OCI-M2 (cell line): ENCODE data around the gene CACNG7.

ENCODE experiments used
- DNase-seq: peaks from one replicate; lab custom pipeline; 2025; ENCODE audit not compliant: unreplicated experiment; lab: John Stamatoyannopoulos, UW

The CACNG7 gene

DNA sequence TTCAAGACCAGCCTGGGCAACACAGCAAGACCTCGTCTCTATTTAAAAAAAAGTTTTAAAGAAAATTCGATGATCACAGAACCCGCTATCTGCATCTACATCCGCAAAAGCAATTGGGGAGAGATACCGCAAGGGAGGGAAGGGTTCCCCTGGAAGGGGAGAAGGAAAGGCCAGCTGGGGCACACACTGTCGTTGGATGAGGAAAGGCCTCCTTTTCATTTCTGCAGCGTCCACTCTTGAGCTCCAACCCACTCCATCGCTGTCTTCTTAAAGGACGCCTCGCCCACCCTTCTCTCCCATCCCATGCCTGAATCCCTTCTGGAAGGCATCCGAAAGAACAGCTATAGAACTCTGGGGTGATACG is 30.3 kb upstream of the CACNG7 start:
- no peak for DNase-seq

DNA sequence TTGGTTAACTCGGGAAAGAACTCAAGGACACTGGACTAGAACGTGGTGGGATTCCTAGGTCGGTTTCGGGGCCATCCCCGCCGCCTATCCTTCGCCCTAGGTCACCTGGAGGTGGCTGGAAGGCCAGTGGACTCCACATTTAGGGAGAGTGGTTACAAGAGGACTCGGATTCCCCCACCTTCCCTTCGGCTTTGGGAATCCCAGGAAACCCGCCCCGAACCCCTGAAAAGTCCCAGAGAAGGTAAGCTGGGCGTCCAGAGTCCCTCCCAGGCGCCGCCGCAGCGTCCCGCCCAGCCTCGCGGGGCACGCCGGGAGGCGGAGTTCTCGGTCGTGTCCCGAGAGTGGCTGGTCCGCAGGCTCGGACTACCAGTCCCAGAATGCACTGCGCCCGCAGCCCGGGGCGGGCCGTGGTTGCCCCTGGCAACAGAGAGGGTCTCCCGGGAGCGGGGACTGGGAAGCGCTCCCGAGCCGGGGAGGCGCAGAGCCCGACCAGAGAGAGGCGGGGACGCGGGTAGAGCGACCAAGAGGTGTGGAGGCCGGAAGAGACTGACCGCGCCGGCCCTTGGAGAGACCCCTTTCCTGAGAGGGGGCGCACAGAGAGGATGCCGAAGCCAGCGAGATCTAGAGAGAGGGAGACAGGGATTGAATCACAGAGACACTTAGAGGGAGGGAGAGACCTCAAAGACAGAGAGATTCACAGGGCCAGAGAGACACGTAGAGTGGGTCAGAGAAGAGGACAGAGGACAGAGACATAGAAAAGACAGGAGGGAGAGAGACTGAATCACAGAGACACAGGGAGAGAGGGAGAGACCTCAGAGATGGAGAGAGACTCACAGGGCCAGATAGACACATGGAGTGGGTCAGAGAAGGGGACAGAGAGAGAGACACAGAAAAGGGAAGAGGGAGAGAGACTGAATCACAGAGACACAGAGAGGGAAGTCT is 29.7 kb upstream of the CACNG7 start:
- DNase-seq = peak; percentile 86

DNA sequence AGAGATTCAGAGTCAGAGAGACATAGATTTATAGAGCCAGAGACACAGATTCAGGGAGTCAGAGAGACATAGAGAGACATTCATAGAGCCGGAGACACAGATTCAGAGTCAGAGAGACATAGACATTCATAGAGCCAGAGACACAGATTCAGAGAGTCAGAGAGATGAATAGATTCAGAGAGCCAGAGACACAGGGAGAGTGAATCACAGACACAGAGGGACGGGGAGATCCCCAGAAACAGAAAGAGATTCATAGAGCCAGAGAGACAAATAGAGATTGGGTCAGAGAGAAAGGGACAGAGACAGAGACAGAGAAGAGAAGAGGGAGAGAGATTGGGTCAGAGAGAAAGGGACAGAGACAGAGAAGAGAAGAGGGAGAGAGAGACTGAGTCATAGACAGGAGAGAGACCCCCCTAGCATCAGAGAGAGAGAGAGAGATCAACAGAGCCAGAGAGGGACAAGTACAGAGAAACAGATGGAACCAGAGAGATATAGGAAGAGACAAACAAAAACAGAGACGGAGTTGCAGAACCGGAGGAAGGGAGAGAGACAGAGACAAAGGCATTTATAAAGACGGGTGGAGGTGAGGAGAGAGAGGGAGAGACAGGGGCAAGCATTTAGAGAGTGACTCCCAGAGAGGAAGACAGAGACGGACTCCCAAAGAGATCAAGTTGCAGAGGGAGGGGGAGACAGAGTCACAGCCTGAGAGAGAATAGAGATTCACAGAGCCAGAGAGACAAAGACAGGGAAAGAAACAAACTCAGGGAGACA is 28.2 kb upstream of the CACNG7 start:
- DNase-seq = no peak

DNA sequence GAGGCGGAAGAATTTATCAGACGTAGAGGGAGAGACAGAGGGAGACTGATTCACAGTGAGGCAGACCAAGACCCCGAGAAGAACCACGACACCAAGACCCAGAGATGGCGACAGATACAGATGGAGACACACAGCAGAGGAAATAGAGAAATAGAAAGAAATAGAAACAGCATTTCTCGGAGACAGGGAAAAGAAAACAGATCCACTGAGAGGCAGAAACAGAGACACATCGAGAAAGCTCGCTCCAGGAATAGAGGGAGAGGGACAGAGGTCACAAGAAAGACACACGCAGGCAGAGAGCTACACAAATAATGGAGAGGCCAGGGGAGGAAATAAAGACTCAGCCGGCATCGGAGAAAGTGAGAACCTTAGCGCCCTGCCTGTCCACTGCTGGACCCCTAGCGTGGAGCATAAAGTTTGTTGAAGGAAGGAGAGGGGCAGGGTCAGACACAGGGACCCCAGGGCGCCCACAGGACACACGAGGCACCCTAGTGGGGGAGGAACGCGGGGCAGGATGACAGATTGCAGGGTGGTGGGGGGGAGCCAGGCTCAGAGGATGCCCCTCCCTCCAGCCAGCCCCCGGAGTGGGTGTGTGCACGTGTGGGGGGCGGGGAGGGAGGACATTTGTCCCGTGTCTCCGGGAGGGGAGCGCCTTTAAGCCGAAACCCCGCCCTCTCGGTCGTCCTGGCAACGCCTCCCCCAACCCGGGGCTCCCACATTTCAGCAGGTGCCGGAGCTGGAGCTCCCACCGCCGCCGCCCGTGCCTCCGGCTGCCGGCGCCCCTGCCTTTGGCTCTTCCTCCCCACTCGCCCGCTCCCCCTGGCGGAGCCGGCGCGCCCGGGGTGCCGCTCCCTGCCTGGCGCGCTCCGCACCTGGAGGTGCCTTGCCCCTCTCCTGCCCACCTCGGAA is 27.3 kb upstream of the CACNG7 start, which contains the start of gene PRKCG:
TSS of gene PRKCG (plus strand) at position 716 of the 909 bp plus-strand sequence. CDS start 298 bp downstream, outside the sequence.
- no peak for DNase-seq

DNA sequence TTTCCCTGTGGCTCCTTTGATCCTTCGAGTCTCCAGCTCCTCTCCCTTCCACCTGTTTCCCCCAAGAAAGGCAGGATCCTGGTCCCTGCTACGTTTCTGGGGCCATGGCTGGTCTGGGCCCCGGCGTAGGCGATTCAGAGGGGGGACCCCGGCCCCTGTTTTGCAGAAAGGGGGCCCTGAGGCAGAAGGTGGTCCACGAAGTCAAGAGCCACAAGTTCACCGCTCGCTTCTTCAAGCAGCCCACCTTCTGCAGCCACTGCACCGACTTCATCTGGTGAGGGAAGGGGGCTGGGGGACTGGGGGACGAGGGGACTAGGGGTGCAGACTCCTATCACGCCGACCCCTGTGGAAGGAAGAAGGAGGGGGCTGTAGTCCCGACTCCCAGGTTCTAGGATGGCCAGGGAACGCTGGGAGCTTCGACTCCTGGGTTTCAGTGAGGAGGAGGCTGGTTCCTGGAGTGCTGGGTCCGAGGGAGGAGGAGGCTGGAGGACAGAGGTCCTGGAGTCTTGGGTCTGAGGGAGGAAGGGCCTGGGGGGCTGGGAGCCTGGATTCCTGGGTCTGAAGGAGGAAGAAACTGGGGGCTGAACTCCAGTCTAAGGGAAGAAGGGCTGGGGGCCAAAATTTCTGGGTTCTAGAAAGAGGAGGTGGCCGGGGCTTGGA is 26.6 kb upstream of the CACNG7 start:
- no peak for DNase-seq

DNA sequence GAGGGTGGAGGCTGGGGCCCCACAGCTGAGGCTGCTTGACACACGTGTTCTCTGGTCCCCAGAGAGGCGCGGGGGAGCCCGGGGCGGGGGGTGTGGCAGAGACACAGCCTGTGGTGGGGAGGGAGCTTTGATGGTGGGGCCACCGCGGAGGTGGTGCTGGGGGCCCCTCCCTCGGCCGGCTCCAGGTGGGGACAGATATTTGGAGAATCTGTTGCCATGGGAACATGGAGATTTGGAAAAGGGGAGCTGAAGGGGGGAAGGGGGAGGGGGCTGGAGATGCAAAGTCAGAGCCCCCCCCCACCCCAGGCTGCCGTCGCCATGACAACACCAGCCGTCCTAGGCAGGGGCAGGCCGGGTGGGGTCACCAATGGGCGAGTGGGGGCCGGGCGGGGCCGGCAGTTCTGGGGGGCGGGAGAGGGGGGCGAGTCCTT is 25.8 kb upstream of the CACNG7 start:
- DNase-seq = no peak

DNA sequence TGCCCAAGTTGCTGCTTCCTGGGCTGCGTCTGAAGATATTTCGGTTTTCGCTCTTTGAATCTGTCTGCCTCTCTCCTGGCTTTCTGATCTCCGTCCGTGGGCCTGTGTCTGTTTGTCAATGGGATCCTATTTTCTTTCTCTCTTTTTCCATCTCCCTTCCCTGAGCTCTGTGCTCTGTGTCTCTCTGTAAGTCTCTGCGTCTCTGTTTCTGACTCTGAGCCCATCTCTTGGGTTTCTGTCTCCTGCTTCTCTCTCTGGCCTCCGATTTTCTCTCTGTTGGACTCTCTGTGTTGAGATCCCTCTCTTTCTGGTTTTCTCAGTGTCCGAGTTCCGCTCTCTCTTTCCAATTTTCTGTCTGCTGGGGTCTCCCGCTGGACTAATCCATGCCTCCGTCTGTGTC is 25.3 kb upstream of the CACNG7 start:
- DNase-seq = no peak

DNA sequence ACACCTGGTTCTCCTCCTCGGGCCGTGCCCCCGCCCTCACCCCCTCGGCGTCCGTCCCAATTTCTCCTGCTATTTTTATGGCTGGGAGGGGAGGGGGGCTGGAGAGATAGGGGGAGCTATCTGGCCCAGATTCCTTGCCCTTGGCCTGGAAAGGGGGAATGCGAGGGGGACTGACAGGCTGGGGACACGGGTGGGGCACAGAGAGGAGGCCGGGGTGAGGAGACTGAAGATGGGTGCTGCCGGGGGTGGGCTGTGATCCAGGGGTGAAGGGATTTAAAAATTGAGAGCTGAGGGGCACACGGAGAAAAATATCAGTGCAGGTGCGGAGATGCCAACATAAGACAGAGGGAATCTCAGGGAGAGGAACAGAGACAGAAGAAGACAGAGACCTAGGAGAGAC is 24.8 kb upstream of the CACNG7 start:
- DNase-seq = no peak

DNA sequence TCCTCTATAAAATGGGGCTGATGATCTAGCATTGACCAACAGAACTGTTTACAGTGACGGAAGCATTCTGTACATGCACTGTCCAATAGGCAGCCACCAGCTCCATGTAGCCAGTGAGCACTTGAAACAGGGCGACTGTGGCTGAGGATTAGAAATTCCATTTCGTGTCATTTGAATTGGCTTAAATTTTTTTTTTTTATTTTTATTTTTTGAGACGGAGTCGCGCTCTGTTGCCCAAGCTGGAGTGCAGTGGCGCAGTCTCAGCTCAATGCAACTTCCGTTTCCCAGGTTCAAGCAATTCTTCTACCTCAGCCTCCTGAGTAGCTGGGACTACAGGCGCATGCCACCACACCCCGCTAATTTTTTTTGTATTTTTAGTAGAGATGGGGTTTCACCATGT is 24.0 kb upstream of the CACNG7 start:
- no peak for DNase-seq

DNA sequence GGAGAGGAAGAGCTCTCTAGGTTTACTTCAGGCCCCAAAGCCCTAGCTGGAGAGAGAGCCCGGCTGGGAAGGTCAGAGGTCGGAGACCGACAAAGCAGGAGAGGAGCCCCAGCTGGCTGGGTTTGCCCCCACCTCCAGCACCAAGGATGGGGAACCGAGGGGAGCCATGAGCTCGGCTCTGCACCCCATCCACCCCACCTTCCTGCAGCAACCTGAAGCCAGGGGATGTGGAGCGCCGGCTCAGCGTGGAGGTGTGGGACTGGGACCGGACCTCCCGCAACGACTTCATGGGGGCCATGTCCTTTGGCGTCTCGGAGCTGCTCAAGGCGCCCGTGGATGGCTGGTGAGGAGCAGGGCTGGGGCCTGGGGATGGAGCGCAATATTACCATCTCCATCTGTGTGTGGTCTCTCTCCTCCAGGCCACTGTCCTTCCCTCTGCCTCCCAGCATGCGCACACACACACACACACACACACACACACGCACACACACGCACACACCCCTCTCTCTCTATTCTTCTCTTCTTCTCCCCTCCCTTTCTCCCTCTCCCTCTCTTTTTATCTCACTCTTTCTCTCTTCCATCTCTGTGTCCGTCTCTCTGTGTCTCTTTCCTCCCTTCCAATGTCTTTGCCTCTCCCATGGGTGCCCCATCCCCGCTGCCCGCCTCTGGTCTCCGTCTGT is 16.6 kb upstream of the CACNG7 start:
- DNase-seq = no peak

DNA sequence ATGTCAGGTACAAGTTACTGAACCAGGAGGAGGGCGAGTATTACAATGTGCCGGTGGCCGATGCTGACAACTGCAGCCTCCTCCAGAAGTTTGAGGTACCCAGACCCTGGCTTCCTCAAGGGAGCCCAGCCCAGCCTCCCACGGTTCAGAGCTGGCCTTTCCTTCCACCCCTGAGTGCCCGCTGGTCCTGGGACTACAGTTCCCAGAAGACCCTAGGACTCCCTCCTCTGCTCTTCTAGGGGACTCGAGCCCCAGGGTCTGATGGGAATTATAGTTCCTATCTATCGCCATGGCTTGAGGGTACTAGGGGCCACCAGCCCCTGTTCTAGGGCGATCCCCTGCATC is 16.1 kb upstream of the CACNG7 start:
- DNase-seq = no peak

DNA sequence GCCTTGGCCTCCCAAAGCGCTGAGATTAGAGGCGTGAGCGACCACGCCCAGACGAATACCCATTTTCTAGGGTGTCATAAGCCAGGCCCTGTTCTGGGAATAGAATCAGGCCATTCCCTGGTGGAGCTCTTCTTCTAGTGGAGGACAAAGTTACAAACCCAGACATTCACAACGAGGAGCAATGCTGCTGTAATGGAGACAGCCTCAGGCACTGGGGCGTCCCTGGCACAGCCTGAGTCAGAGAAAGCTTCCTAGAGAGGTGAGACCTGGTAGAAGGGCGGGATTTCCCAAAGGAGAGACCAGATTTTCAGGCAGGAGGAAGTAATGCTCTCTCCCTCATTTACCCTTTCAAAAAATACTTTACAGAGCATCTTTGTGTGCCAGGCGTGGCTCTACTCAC is 14.4 kb upstream of the CACNG7 start:
- DNase-seq = no peak

DNA sequence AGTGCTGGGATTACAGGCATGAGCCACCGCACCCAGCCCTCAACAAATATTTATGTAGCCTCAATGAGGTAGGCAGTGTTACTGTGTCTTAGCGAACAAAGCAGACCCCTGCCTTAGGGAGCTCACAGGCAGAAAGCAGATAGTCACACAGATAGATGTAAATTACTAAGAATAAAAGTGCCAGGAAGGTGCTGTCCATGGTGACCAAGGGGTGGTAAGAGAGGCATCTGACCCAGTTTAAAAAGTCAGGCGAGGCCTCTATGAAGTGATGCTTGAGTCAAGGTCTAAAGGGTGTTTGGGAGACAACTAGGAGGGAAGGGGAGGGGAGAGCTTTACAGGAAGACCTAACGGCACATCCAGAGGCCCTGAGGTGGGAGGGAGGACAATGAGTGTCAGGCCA is 12.4 kb upstream of the CACNG7 start:
- DNase-seq = no peak

DNA sequence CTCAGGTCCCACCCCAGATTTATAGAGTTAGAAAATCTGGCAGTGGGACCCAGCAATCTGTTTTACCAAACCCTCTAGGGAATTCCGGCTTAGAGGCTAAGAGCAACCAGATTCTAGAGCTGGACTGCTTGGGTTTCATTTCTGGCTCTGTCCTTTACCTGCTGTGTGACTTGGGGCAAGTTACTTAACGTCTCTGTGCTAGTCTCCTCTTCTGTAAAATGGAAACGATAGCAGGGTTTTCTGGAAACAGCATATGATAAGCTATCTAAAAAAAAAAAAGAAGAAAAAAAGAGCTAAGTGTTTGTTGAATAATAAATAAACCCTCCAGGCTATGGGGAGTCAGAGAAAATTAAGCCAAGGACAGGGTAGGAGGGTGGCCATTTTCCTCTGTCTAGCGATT is 11.6 kb upstream of the CACNG7 start:
- no peak for DNase-seq

DNA sequence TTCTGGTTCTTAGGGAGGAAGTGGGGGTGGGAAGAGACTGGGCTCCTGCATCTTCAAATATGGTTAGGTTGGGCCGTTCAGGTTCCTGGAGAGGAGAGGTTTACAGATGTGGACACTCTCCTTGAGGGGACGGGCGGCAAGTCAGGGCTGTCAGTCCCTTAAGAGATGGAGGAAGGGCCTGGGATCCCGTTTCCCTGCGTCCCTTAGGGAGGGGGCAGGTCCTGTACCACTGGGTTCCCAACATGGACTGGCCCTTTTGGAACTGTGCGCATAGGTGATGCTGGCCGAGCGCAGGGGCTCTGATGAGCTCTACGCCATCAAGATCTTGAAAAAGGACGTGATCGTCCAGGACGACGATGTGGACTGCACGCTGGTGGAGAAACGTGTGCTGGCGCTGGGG is 10.9 kb upstream of the CACNG7 start:
- no peak for DNase-seq

DNA sequence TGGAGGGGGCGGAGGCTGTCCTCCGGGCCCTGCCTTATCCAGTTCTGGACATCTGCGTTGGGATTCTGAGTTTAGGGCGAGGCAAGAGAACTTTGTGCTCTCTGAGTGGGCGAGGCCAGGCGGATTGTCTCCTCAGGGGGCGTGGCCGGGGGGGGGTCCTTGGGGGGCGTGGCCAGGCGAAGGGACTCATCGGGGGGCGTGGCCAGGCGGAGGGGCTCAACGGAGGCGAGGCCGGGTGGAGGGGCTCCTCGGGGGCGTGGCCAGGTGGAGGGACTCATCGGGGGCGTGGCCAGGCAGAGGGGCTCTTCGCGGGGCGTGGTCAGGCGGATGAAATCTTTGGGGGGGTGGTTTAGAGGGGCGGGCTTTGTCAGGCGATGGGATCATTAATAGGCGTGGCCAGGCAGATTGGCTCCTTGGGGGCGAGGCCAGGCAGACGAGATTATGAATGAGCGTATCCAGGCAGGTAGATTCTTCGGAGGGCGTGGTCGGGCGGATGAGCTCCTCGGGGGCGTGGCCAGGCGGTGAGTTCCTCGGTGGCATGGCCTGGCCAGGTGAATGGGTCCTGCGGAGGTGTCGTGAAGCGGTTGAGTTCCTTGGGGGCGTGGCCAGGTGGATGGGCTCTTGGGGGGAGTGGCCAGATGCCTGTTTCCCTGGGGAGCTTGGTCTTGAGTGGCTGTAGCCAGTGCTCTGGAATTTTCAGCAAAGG is 10.3 kb upstream of the CACNG7 start:
- no peak for DNase-seq

DNA sequence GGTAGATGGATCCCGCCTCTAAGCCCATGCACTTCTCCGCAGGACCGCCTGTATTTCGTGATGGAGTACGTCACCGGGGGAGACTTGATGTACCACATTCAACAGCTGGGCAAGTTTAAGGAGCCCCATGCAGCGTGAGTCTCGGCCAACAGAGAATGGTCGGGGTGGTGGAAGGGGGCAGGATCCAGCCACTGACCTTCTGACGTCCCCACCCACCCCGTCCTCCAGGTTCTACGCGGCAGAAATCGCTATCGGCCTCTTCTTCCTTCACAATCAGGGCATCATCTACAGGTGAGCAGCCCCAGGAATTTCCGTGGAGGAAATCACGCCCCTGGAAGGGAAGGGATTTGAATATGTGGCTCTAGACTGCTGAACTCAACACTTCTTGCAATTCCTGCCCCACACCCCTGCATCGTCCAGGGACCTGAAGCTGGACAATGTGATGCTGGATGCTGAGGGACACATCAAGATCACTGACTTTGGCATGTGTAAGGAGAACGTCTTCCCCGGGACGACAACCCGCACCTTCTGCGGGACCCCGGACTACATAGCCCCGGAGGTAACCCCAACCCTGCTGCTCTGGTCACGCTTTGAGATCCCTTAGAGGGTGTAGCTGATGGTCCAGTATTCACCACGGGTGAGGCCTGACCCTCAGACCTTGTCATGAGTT is 8.8 kb upstream of the CACNG7 start:
- DNase-seq = no peak

DNA sequence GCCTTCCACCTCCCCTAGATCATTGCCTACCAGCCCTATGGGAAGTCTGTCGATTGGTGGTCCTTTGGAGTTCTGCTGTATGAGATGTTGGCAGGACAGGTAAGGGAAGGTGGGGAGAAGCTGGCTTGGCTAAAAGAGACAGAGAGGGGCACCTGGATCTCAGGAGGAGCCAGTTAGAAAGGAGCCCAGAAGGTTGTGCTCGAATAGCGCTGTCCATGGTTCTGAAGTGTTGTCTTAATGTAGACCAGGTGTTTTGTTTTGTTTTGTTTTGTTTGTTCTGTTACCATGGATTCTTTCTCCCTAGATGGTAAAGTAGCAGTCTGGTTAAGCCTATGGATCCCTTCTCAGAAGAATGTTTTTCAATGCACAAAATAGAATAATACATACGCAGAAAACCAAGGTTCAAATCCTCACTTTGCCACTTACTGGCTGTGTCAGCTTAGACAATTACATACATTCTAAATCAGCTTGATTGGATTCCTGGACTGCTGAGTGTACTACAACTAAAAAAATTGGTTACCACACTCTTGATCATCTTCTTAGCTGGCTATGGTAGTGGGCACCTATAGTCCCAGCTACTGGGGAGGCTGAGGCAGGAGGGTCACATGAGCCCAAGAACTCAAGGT is 5.9 kb upstream of the CACNG7 start:
- peak; percentile 34 for DNase-seq

DNA sequence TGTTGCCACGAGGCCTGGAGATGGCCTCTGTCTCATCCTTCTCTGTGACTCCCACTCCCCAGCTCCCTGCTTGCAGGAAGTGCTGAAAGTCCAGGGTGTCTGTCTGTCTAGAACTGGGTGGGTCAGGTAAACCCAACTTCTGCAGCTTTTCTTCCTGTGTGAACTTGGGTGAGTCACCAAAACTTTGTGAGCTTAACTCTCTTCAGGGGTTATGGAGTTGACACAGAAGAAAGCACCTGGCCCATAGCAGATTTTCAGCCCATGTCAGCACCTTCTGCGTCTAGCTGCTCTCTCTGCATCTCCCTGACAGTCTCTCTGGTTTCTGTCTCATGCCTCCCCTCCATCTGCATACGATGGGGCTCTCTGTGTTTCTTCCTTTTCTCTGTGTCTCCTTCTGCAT is 4.2 kb upstream of the CACNG7 start:
- DNase-seq = no peak
